GM23248 (cell line): ENCODE results near the gene RTN4R.

Experiments used
- EZH2 ChIP-seq: fragments of 200-600 bp; sonication (generic); IDR thresholded peaks from 2 replicates; pipeline ENCODE4 v1.6.1; 2018; ENCODE audit warnings: antibody characterized with exemption, mild to moderate bottlenecking; ENCODE audit not compliant: insufficient read depth, poor library complexity, severe bottlenecking
- EZH2phosphoT487 ChIP-seq: fragments of 200-600 bp; sonication (generic); IDR thresholded peaks from 2 replicates; pipeline ENCODE4 v1.6.1; 2018; ENCODE audit warnings: antibody characterized with exemption, moderate library complexity, mild to moderate bottlenecking, low read depth; ENCODE audit not compliant: insufficient read depth

GRCh38 chr22:20284471-20285086 lies 16.5 kb upstream of the RTN4R start:
- TF ChIP-seq EZH2: no peak
- TF ChIP-seq EZH2phosphoT487: no peak
